Smooth muscle cell (in vitro differentiated cells): ENCODE results near the gene NRG3. TPM values are rescaled to one million over a fixed set of nuclear protein-coding genes. Genes with fewer than 3 reads are reported as not detected.

Source experiments
- DNase-seq: peaks from one replicate; lab custom pipeline; 2025; ENCODE audit not compliant: unreplicated experiment; lab: John Stamatoyannopoulos, UW
- H2AFZ ChIP-seq: fragments of 200-600 bp; sonication (generic); 2 replicates; pipeline ENCODE4 v1.6.0; 2016; ENCODE audit warnings: antibody characterized with exemption, low read depth, mild to moderate bottlenecking
- H3F3A ChIP-seq: fragments of 200-600 bp; sonication (generic); 2 replicates; pipeline ENCODE4 v1.6.0; 2017; ENCODE audit warnings: antibody characterized with exemption, low read depth
- H3K27ac ChIP-seq: fragments of 200-600 bp; sonication (generic); 2 replicates; pipeline ENCODE4 v1.5.1; 2016; ENCODE audit warnings: low read depth, mild to moderate bottlenecking
- H3K27me3 ChIP-seq: fragments of 200-600 bp; sonication (generic); 2 replicates; pipeline ENCODE4 v1.6.1; 2016; ENCODE audit warnings: low read depth, mild to moderate bottlenecking
- H3K36me3 ChIP-seq: fragments of 200-600 bp; sonication (generic); 2 replicates; pipeline ENCODE4 v1.5.1; 2016; ENCODE audit warnings: low read depth
- H3K4me1 ChIP-seq: fragments of 200-600 bp; sonication (generic); 2 replicates; pipeline ENCODE4 v1.5.1; 2016; ENCODE audit warnings: low read depth
- H3K4me2 ChIP-seq: fragments of 200-600 bp; sonication (generic); 2 replicates; pipeline ENCODE4 v1.6.0; 2016; ENCODE audit warnings: mild to moderate bottlenecking
- H3K4me3 ChIP-seq: fragments of 200-600 bp; sonication (generic); 2 replicates; pipeline ENCODE4 v1.5.1; 2016; ENCODE audit warnings: mild to moderate bottlenecking
- H3K79me2 ChIP-seq: fragments of 200-600 bp; sonication (generic); 2 replicates; pipeline ENCODE4 v1.6.0; 2016; ENCODE audit warnings: low read depth, mild to moderate bottlenecking
- H3K9ac ChIP-seq: fragments of 200-600 bp; sonication (generic); 2 replicates; pipeline ENCODE4 v1.6.0; 2016; ENCODE audit warnings: low read depth
- H3K9me3 ChIP-seq: fragments of 200-600 bp; sonication (generic); replicated peaks from 2 replicates; pipeline ENCODE4 v1.5.1; 2016; ENCODE audit warnings: low read depth
- H4K20me1 ChIP-seq: fragments of 200-600 bp; sonication (generic); 2 replicates; pipeline ENCODE4 v1.6.0; 2016; ENCODE audit warnings: low read depth
- CTCF ChIP-seq: fragments of 200-600 bp; sonication (generic); IDR thresholded peaks from 2 replicates; pipeline ENCODE4 v1.5.1; 2017; ENCODE audit warnings: borderline replicate concordance, mild to moderate bottlenecking, antibody characterized with exemption; ENCODE audit not compliant: insufficient read depth, poor library complexity, severe bottlenecking
- WGBS: methylation state at CpG from one replicate; pipeline ENCODE4 v1.1.7; 2016; ENCODE audit warnings: low lambda C conversion rate; 5-methylcytosine and 5-hydroxymethylcytosine counted together
- polyA plus RNA-seq: library from polyadenylated mRNA; unstranded; fragments of >200 nt; fragmentation: Nextera tagmentation; extraction: Ambion mirVana; gene quantifications from 2 replicates; pipeline ENCODE4 v1.2.1, GENCODE V29; 2016
- total RNA-seq: library from RNA; depleted of rRNA; stranded (reverse); fragments of >200 nt; gene quantifications from 2 replicates; pipeline ENCODE4 v1.2.3, GENCODE V29; 2014

The NRG3 gene
- total and polyA plus RNA-seq, 2 experiments from 2014 or later = 4.0 to 4.8 TPM

DNA sequence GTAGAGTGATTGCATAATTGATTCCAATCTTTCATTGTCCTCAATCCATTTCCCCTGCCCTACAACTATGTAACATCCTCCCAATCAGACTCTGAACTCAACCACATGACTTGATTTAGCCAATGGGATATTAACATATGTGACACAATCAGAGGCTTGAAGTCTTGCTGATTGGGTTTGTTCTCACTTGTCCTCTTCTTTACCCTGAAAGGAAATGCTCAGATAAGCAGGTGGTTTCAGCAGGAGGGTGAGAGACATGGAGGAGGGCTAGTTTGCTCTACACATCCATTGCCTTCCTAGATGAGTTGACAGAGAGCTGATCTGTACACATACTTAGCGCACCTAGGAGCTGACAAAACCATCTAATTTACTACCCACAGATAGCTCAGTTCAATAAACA, 669.4 kb downstream of the NRG3 start:
- Histone ChIP-seq H3K27ac (no peak overlapping the region), H3K27me3 (no peaks in the 10 kb centered on the region), H3K4me3 (no peak overlapping the region), H4K20me1 (no peaks in the 10 kb centered on the region), H3K9ac (no peak overlapping the region), H3K4me2 (no peak overlapping the region), H3K4me1 (no peaks in the 10 kb centered on the region), H3K9me3 (no peaks in the 10 kb centered on the region), H2AFZ (no peak overlapping the region), H3F3A (no peaks in the 10 kb centered on the region), H3K36me3 (no peaks in the 10 kb centered on the region), H3K79me2 (no peaks in the 10 kb centered on the region)
- DNase-seq = no peak
- 95% methylated on average over 1 of the region's 1 CpG for WGBS
- no peak for TF ChIP-seq CTCF

DNA sequence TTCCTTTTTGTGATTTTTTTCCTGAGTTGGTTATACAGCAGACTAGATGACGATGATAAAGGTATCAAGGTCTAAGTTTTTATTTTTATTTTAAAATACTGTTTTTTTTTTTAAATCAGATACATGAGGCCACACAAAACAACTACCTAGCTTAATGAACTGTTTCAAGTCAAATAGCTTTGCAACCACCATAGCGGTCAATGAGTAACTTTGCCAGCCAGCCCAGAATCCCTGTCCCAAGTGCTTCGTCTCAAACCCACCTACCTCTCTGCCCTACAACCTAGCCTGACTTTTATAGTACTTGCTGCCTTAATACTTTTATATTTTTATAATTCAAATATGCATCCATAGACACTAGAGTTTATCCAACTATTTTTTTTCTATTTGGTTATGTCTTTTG, 676.5 kb downstream of the NRG3 start:
- H3K4me3 ChIP-seq = no peak overlapping the region
- WGBS = 95% methylated on average over 3 of the region's 3 CpGs

DNA sequence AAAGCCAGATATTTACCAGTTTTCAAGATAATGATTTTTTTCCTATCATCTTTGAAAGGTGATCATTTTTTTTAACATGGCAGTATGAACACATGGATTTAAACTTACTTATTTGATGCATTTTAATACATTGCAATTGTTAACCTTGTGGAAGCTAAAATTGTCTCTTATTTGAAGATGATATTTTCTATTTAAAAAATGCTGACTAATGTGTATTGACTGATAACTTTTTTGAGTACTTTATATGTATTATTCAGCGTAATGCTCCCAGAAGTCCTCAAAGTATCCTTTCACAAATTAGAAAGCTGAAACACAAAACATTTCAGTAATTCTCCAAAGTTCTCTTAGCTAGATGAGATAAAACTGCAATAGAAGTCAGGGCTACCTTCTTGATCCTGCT, 677.3 kb downstream of the NRG3 start:
- Histone ChIP-seq H3F3A (no peaks in the 10 kb centered on the region), H3K27me3 (no peaks in the 10 kb centered on the region), H4K20me1 (no peaks in the 10 kb centered on the region), H3K9me3 (no peaks in the 10 kb centered on the region), H3K4me3 (no peak overlapping the region), H3K9ac (no peak overlapping the region), H3K36me3 (no peaks in the 10 kb centered on the region), H3K27ac (no peak overlapping the region), H3K79me2 (no peaks in the 10 kb centered on the region), H2AFZ (no peak overlapping the region), H3K4me1 (no peaks in the 10 kb centered on the region), H3K4me2 (no peak overlapping the region)
- 94% methylated on average over 1 of the region's 1 CpG for WGBS
- no peak for DNase-seq
- TF ChIP-seq CTCF = no peak

More for the DNA sequence above, 676.5 kb downstream of the NRG3 start:
- no peaks in the 10 kb centered on the region for H3K36me3 ChIP-seq
- no peak overlapping the region for H3K4me2 ChIP-seq
- no peaks in the 10 kb centered on the region for H3K9me3 ChIP-seq
- H3F3A ChIP-seq = no peaks in the 10 kb centered on the region
- no peaks in the 10 kb centered on the region for H3K27me3 ChIP-seq
- no peak for DNase-seq
- no peak for TF ChIP-seq CTCF
- H3K9ac ChIP-seq = no peak overlapping the region
- no peaks in the 10 kb centered on the region for H3K79me2 ChIP-seq
- H3K27ac ChIP-seq = no peak overlapping the region
- H4K20me1 ChIP-seq = no peaks in the 10 kb centered on the region
- no peaks in the 10 kb centered on the region for H3K4me1 ChIP-seq
- no peak overlapping the region for H2AFZ ChIP-seq

DNA sequence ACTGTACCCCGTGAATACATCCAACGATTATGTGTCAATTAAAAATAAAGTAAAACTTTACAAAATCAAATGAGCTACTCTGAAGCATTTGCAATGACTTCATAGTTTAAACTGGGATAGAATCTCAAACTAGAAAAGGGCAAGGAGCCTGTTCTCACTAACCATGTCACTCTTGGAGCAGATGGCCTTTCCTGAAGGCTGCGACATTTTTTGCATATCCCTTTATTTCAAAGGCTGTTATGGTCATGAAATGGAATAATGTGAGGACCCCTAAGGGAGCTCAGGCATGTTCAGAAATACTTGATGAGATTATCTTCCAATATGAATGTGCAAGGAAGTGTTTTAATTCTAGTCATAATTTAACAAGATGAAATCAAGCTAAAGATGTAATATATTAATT, 679.4 kb downstream of the NRG3 start:
- Histone ChIP-seq H2AFZ (no peak overlapping the region), H3K27me3 (no peaks in the 10 kb centered on the region), H3K27ac (no peak overlapping the region), H3K9ac (no peak overlapping the region), H3K4me2 (no peak overlapping the region), H3K4me3 (no peak overlapping the region), H3F3A (no peaks in the 10 kb centered on the region), H3K36me3 (no peaks in the 10 kb centered on the region), H3K4me1 (no peaks in the 10 kb centered on the region), H3K9me3 (no peaks in the 10 kb centered on the region), H3K79me2 (no peaks in the 10 kb centered on the region), H4K20me1 (no peaks in the 10 kb centered on the region)
- no peak for DNase-seq
- WGBS = 96% methylated on average over 3 of the region's 3 CpGs
- TF ChIP-seq CTCF = no peak
